GM23338 (cell line): Measurements from ENCODE around the gene VWA5A. TPM values are rescaled to one million over a fixed set of nuclear protein-coding genes. Genes with fewer than 3 reads are reported as not detected.

Source experiments
- ATAC-seq: fragments of 200-7000 bp; cut with Tn5 transposase; 3 replicates; pipeline ENCODE4 v1.9.1; 2020
- DNase-seq: peaks from one replicate; pipeline ENCODE4 v3.0.0-alpha.2; 2015; ENCODE audit warnings: low spot score
- H2AFZ ChIP-seq: fragments of 200-600 bp; sonication (generic); 2 replicates; pipeline ENCODE4 v1.8.0; 2016; ENCODE audit warnings: antibody characterized with exemption, mild to moderate bottlenecking, moderate library complexity
- H3F3A ChIP-seq: fragments of 200-600 bp; sonication (generic); replicated peaks from 2 replicates; pipeline ENCODE4 v1.8.0; 2017; ENCODE audit warnings: antibody characterized with exemption, mixed run types, low read depth
- H3K27ac ChIP-seq: fragments of 200-600 bp; sonication (generic); 2 replicates; pipeline ENCODE4 v1.6.1; 2016; ENCODE audit warnings: low read depth
- H3K27me3 ChIP-seq: fragments of 200-600 bp; sonication (generic); 2 replicates; pipeline ENCODE4 v1.8.0; 2016; ENCODE audit warnings: mild to moderate bottlenecking, mixed run types, moderate library complexity; ENCODE audit not compliant: insufficient read depth
- H3K36me3 ChIP-seq: fragments of 200-600 bp; sonication (generic); 2 replicates; pipeline ENCODE4 v1.8.0; 2016; ENCODE audit warnings: mild to moderate bottlenecking; ENCODE audit not compliant: insufficient read depth
- H3K4me1 ChIP-seq: fragments of 200-600 bp; sonication (generic); 2 replicates; pipeline ENCODE4 v1.8.0; 2016; ENCODE audit warnings: mild to moderate bottlenecking, moderate library complexity; ENCODE audit not compliant: insufficient read depth
- H3K4me2 ChIP-seq: fragments of 200-600 bp; sonication (generic); 2 replicates; pipeline ENCODE4 v1.7.1; 2017; ENCODE audit warnings: mixed run types
- H3K4me3 ChIP-seq: fragments of 200-600 bp; sonication (generic); 2 replicates; pipeline ENCODE4 v1.6.1; 2016; ENCODE audit warnings: mixed run types
- H3K79me2 ChIP-seq: fragments of 200-600 bp; sonication (generic); replicated peaks from 2 replicates; pipeline ENCODE4 v1.8.0; 2017; ENCODE audit warnings: mild to moderate bottlenecking; ENCODE audit not compliant: insufficient read depth
- H3K9me2 ChIP-seq: fragments of 200-600 bp; sonication (generic); 2 replicates; pipeline ENCODE4 v1.8.0; 2017; ENCODE audit not compliant: insufficient read depth
- H4K20me1 ChIP-seq: fragments of 200-600 bp; sonication (generic); replicated peaks from 2 replicates; pipeline ENCODE4 v1.8.0; 2017; ENCODE audit warnings: mild to moderate bottlenecking; ENCODE audit not compliant: insufficient read depth
- H3K27ac Mint-ChIP-seq: 2 replicates; pipeline ENCODE4 v1.8.0; 2020; ENCODE audit warnings: inconsistent platforms, mild to moderate bottlenecking, moderate library complexity, mixed read lengths
- H3K27me3 Mint-ChIP-seq: 3 replicates; pipeline ENCODE4 v1.8.0; 2022; ENCODE audit warnings: low read depth, mild to moderate bottlenecking, moderate library complexity, mixed read lengths, inconsistent platforms; ENCODE audit not compliant: insufficient read depth, poor library complexity
- H3K36me3 Mint-ChIP-seq: 3 replicates; pipeline ENCODE4 v1.8.0; 2021; ENCODE audit warnings: low read depth, mild to moderate bottlenecking, inconsistent platforms, moderate library complexity, mixed read lengths
- H3K4me1 Mint-ChIP-seq: 3 replicates; pipeline ENCODE4 v1.8.0; 2020; ENCODE audit warnings: mild to moderate bottlenecking, inconsistent platforms, mixed read lengths
- H3K4me3 Mint-ChIP-seq: 3 replicates; pipeline ENCODE4 v1.8.0; 2021; ENCODE audit warnings: moderate library complexity, mild to moderate bottlenecking, inconsistent platforms, mixed read lengths
- H3K9me3 Mint-ChIP-seq: 3 replicates; pipeline ENCODE4 v1.8.0; 2020; ENCODE audit warnings: moderate library complexity, mild to moderate bottlenecking, inconsistent platforms, mixed read lengths
- CREB1 ChIP-seq: fragments of 250-450 bp; sonication (Bioruptor Pico); IDR thresholded peaks from 2 replicates; pipeline ENCODE4 v1.5.0; 2020; ENCODE audit warnings: low read depth, mild to moderate bottlenecking, moderate library complexity
- EZH2 ChIP-seq: fragments of 200-600 bp; sonication (generic); IDR thresholded peaks from one replicate; pipeline ENCODE4 v1.8.0; 2017; ENCODE audit warnings: antibody characterized with exemption, mild to moderate bottlenecking, low read depth; ENCODE audit not compliant: unreplicated experiment
- EZH2phosphoT487 ChIP-seq: fragments of 200-600 bp; sonication (generic); IDR thresholded peaks from one replicate; pipeline ENCODE4 v1.8.1; 2018; ENCODE audit warnings: antibody characterized with exemption; ENCODE audit not compliant: unreplicated experiment
- JUNB ChIP-seq: IDR thresholded peaks from one replicate; pipeline ENCODE4 v1.6.1; 2016; ENCODE audit warnings: antibody characterized with exemption; ENCODE audit not compliant: unreplicated experiment
- NANOG ChIP-seq: IDR thresholded peaks from 2 replicates; pipeline ENCODE4 v1.6.1; 2016; ENCODE audit warnings: antibody characterized with exemption, borderline replicate concordance
- POLR2AphosphoS5 ChIP-seq: IDR thresholded peaks from 2 replicates; pipeline ENCODE4 v1.6.1; 2016; ENCODE audit warnings: antibody characterized with exemption, low read depth
- STAT1 ChIP-seq: IDR thresholded peaks from one replicate; pipeline ENCODE4 v1.6.1; 2016; ENCODE audit warnings: antibody characterized with exemption; ENCODE audit not compliant: unreplicated experiment
- ZNF114 ChIP-seq: fragments of 250-450 bp; sonication (Bioruptor Pico); IDR thresholded peaks from 2 replicates; pipeline ENCODE4 v1.5.0; 2020; ENCODE audit warnings: mild to moderate bottlenecking, moderate library complexity
- ZNF331 ChIP-seq: fragments of 250-450 bp; sonication (Bioruptor Pico); IDR thresholded peaks from 2 replicates; pipeline ENCODE4 v1.5.0; 2020; ENCODE audit warnings: low read depth, mild to moderate bottlenecking, moderate library complexity
- polyA plus RNA-seq: library from polyadenylated mRNA; unstranded; fragments of >200 nt; fragmentation: Nextera tagmentation; extraction: Ambion mirVana; gene quantifications from 2 replicates; pipeline ENCODE4 v1.2.1, GENCODE V29; 2016
- total RNA-seq: library from RNA; depleted of rRNA; stranded (reverse); fragments of >200 nt; shearing (Covaris generic); gene quantifications from 2 replicates; pipeline ENCODE4 v1.2.3, GENCODE V29; 2014
- TF ChIP-seq, protein P1 (sequence below): IDR thresholded peaks from one replicate; pipeline ENCODE4 v1.6.1; 2018; ENCODE audit warnings: antibody characterized with exemption; ENCODE audit not compliant: unreplicated experiment
- TF ChIP-seq, protein P2 (sequence below), 2 experiments: fragments of 200-600 bp in 1 of 2; sonication (generic) in 1 of 2; conservative IDR thresholded peaks; 2 replicates each; pipeline versions ENCODE4 v1.5.1 to v1.6.1; 2016 to 2017; ENCODE audit warnings: antibody characterized with exemption in 2 of 2, low read depth in 2 of 2, mild to moderate bottlenecking in 2 of 2, moderate library complexity in 1 of 2
- TF ChIP-seq, protein P3 (sequence below): fragments of 250-450 bp; sonication (Bioruptor Pico); IDR thresholded peaks from 2 replicates; pipeline ENCODE4 v1.5.0; 2020; ENCODE audit warnings: mild to moderate bottlenecking, moderate library complexity
- TF ChIP-seq, protein P4 (sequence below): IDR thresholded peaks from 2 replicates; pipeline ENCODE4 v1.6.1; 2016; ENCODE audit warnings: antibody characterized with exemption

The VWA5A gene
- total and polyA plus RNA-seq, 2 experiments from 2014 or later, result 10.0 to 13.5 TPM

- H3K36me3 Mint-ChIP-seq, result no peaks in the 10 kb centered on the region; the same call in 2 of the 3 replicates
- H2AFZ ChIP-seq, result no peak overlapping the region
These were observed 46.6 kb upstream of the VWA5A start for GRCh38 chr11:124068601-124069110.

More at GRCh38 chr11:124068601-124069110, 46.6 kb upstream of the VWA5A start:
- Histone ChIP-seq H3F3A (no peaks in the 10 kb centered on the region), H3K4me2 (no peak overlapping the region), H3K4me1 (peaks cover 4% of the 10 kb centered on the region; the same call in 1 of the 2 replicates), H3K9me2 (no peaks in the 10 kb centered on the region), H3K79me2 (no peaks in the 10 kb centered on the region), H3K27me3 (no peaks in the 10 kb centered on the region), H3K27ac (no peak overlapping the region), H4K20me1 (no peaks in the 10 kb centered on the region), H3K36me3 (no peaks in the 10 kb centered on the region), H3K4me3 (no peak overlapping the region)
- DNase-seq (no peak), ATAC-seq (no peak)
- Mint-ChIP-seq H3K9me3 (no peaks in the 10 kb centered on the region), H3K27me3 (no peaks in the 10 kb centered on the region), H3K4me3 (no peak overlapping the region), H3K27ac (no peak overlapping the region), H3K4me1 (peaks cover 18% of the 10 kb centered on the region)
- TF ChIP-seq NANOG (no peak), STAT1 (no peak), CREB1 (no peak), EZH2phosphoT487 (no peak), EZH2 (no peak), POLR2AphosphoS5 (no peak), ZNF114 (CRISPR knock-in tag) (no peak), ZNF331 (no peak), JUNB (no peak)
- TF ChIP-seq, protein P1, sequence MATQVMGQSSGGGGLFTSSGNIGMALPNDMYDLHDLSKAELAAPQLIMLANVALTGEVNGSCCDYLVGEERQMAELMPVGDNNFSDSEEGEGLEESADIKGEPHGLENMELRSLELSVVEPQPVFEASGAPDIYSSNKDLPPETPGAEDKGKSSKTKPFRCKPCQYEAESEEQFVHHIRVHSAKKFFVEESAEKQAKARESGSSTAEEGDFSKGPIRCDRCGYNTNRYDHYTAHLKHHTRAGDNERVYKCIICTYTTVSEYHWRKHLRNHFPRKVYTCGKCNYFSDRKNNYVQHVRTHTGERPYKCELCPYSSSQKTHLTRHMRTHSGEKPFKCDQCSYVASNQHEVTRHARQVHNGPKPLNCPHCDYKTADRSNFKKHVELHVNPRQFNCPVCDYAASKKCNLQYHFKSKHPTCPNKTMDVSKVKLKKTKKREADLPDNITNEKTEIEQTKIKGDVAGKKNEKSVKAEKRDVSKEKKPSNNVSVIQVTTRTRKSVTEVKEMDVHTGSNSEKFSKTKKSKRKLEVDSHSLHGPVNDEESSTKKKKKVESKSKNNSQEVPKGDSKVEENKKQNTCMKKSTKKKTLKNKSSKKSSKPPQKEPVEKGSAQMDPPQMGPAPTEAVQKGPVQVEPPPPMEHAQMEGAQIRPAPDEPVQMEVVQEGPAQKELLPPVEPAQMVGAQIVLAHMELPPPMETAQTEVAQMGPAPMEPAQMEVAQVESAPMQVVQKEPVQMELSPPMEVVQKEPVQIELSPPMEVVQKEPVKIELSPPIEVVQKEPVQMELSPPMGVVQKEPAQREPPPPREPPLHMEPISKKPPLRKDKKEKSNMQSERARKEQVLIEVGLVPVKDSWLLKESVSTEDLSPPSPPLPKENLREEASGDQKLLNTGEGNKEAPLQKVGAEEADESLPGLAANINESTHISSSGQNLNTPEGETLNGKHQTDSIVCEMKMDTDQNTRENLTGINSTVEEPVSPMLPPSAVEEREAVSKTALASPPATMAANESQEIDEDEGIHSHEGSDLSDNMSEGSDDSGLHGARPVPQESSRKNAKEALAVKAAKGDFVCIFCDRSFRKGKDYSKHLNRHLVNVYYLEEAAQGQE, result no peak
- TF ChIP-seq, protein P2, sequence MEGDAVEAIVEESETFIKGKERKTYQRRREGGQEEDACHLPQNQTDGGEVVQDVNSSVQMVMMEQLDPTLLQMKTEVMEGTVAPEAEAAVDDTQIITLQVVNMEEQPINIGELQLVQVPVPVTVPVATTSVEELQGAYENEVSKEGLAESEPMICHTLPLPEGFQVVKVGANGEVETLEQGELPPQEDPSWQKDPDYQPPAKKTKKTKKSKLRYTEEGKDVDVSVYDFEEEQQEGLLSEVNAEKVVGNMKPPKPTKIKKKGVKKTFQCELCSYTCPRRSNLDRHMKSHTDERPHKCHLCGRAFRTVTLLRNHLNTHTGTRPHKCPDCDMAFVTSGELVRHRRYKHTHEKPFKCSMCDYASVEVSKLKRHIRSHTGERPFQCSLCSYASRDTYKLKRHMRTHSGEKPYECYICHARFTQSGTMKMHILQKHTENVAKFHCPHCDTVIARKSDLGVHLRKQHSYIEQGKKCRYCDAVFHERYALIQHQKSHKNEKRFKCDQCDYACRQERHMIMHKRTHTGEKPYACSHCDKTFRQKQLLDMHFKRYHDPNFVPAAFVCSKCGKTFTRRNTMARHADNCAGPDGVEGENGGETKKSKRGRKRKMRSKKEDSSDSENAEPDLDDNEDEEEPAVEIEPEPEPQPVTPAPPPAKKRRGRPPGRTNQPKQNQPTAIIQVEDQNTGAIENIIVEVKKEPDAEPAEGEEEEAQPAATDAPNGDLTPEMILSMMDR (conservative IDR thresholded peaks at IDR 0.05; ENCODE audit: low read depth in 2 of 2), result no peak
- TF ChIP-seq, protein P3, sequence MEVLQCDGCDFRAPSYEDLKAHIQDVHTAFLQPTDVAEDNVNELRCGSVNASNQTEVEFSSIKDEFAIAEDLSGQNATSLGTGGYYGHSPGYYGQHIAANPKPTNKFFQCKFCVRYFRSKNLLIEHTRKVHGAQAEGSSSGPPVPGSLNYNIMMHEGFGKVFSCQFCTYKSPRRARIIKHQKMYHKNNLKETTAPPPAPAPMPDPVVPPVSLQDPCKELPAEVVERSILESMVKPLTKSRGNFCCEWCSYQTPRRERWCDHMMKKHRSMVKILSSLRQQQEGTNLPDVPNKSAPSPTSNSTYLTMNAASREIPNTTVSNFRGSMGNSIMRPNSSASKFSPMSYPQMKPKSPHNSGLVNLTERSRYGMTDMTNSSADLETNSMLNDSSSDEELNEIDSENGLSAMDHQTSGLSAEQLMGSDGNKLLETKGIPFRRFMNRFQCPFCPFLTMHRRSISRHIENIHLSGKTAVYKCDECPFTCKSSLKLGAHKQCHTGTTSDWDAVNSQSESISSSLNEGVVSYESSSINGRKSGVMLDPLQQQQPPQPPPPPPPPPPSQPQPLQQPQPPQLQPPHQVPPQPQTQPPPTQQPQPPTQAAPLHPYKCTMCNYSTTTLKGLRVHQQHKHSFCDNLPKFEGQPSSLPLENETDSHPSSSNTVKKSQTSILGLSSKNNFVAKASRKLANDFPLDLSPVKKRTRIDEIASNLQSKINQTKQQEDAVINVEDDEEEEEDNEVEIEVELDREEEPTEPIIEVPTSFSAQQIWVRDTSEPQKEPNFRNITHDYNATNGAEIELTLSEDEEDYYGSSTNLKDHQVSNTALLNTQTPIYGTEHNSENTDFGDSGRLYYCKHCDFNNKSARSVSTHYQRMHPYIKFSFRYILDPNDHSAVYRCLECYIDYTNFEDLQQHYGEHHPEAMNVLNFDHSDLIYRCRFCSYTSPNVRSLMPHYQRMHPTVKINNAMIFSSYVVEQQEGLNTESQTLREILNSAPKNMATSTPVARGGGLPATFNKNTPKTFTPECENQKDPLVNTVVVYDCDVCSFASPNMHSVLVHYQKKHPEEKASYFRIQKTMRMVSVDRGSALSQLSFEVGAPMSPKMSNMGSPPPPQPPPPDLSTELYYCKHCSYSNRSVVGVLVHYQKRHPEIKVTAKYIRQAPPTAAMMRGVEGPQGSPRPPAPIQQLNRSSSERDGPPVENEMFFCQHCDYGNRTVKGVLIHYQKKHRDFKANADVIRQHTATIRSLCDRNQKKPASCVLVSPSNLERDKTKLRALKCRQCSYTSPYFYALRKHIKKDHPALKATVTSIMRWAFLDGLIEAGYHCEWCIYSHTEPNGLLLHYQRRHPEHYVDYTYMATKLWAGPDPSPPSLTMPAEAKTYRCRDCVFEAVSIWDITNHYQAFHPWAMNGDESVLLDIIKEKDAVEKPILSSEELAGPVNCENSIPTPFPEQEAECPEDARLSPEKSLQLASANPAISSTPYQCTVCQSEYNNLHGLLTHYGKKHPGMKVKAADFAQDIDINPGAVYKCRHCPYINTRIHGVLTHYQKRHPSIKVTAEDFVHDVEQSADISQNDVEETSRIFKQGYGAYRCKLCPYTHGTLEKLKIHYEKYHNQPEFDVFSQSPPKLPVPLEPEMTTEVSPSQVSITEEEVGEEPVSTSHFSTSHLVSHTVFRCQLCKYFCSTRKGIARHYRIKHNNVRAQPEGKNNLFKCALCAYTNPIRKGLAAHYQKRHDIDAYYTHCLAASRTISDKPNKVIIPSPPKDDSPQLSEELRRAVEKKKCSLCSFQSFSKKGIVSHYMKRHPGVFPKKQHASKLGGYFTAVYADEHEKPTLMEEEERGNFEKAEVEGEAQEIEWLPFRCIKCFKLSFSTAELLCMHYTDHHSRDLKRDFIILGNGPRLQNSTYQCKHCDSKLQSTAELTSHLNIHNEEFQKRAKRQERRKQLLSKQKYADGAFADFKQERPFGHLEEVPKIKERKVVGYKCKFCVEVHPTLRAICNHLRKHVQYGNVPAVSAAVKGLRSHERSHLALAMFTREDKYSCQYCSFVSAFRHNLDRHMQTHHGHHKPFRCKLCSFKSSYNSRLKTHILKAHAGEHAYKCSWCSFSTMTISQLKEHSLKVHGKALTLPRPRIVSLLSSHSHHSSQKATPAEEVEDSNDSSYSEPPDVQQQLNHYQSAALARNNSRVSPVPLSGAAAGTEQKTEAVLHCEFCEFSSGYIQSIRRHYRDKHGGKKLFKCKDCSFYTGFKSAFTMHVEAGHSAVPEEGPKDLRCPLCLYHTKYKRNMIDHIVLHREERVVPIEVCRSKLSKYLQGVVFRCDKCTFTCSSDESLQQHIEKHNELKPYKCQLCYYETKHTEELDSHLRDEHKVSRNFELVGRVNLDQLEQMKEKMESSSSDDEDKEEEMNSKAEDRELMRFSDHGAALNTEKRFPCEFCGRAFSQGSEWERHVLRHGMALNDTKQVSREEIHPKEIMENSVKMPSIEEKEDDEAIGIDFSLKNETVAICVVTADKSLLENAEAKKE (CRISPR knock-in tag), result no peak
- TF ChIP-seq, protein P4, sequence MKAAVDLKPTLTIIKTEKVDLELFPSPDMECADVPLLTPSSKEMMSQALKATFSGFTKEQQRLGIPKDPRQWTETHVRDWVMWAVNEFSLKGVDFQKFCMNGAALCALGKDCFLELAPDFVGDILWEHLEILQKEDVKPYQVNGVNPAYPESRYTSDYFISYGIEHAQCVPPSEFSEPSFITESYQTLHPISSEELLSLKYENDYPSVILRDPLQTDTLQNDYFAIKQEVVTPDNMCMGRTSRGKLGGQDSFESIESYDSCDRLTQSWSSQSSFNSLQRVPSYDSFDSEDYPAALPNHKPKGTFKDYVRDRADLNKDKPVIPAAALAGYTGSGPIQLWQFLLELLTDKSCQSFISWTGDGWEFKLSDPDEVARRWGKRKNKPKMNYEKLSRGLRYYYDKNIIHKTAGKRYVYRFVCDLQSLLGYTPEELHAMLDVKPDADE, result no peak
